Gastroesophageal sphincter (tissue), 3 donors: ENCODE measurements around the gene MAP10.
A peak's percentile ranks its signal among the peaks of the same experiment; 100 is the strongest.

ENCODE experiments used
- EP300 ChIP-seq: sonication (generic); formaldehyde crosslinking; IDR thresholded peaks from one replicate; pipeline ENCODE4 v1.6.1; 2017; ENCODE audit warnings: antibody characterized with exemption, mild to moderate bottlenecking
- POLR2A ChIP-seq, 2 donors: fragments of 450-650 bp; IDR thresholded peaks; one replicate each; pipeline ENCODE4 v1.6.1; 2017; ENCODE audit warnings: antibody characterized with exemption in 2 of 2, mild to moderate bottlenecking in 2 of 2, moderate library complexity in 1 of 2
- POLR2AphosphoS5 ChIP-seq: sonication (generic); formaldehyde crosslinking; IDR thresholded peaks from one replicate; pipeline ENCODE4 v1.6.1; 2017; ENCODE audit warnings: antibody characterized with exemption
- TF ChIP-seq, protein P1 (sequence below), 4 experiments: fragments of 200-600 bp in 2 of 4; fragments of 450-650 bp in 2 of 4; sonication (generic) in 1 of 4; IDR thresholded peaks; one replicate each; pipeline ENCODE4 v1.5.1; 2017 to 2019; ENCODE audit warnings: antibody characterized with exemption in 4 of 4, mild to moderate bottlenecking in 2 of 4, moderate library complexity in 2 of 4

DNA sequence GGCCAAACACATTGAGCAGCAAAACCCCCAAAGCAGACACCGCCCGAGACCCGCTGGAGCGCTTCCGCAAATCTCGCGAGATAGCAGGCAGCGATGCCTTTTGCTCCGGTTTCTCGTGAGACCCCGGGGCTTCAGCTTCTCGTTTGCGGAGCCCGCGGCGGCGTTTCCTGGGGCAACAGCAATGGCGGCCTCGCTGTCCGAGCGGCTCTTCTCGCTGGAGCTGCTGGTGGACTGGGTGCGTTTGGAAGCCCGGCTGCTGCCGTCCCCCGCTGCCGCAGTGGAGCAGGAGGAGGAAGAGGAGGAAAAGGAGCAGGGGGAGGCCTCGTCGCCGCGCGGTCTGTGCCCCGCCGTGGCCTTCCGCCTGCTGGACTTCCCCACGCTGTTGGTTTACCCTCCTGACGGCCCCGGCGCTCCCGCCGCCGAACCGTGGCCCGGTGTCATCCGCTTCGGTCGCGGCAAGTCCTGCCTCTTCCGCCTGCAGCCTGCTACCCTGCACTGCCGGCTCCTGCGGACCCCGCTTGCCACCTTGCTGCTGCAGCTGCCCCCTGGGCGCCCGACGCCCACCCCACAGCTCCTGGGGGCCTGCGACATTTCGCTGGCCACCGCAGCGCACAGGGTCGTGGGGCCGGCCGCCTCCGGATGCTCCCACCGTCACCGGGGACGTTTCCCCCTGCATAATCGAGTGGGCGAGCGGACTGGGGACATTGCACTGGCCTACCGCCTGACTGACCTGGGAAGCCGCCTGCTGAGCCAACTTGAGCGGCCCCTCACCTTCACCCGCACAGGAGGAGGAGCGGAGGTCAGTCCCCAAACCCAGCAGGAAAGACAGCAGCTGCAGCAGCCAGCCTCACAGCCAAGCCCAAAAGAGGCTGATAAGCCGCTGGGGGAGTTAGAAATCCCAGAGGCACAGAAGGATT lies at the start of gene MAP10:
- TF ChIP-seq, protein P1, sequence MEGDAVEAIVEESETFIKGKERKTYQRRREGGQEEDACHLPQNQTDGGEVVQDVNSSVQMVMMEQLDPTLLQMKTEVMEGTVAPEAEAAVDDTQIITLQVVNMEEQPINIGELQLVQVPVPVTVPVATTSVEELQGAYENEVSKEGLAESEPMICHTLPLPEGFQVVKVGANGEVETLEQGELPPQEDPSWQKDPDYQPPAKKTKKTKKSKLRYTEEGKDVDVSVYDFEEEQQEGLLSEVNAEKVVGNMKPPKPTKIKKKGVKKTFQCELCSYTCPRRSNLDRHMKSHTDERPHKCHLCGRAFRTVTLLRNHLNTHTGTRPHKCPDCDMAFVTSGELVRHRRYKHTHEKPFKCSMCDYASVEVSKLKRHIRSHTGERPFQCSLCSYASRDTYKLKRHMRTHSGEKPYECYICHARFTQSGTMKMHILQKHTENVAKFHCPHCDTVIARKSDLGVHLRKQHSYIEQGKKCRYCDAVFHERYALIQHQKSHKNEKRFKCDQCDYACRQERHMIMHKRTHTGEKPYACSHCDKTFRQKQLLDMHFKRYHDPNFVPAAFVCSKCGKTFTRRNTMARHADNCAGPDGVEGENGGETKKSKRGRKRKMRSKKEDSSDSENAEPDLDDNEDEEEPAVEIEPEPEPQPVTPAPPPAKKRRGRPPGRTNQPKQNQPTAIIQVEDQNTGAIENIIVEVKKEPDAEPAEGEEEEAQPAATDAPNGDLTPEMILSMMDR (IDR thresholded peaks at IDR 0.05): no peak
- TF ChIP-seq EP300 (no peak), POLR2AphosphoS5 (no peak), POLR2A (IDR thresholded peaks at IDR 0.05) (peak in 1 of 2 donors; percentile 23)
